LHCN-M2 (cell line): ENCODE measurements around the gene DGKB. TPM values are rescaled to one million over a fixed set of nuclear protein-coding genes. Genes with fewer than 3 reads are reported as not detected.

Experiments
- DNase-seq: peaks from one replicate; pipeline ENCODE4 v3.0.0-alpha.2; 2012; ENCODE audit warnings: low read depth
- total RNA-seq: library from RNA; depleted of rRNA; stranded (reverse); fragments of >200 nt; gene quantifications from 2 replicates; pipeline ENCODE4 v1.2.3, GENCODE V29; 2014

DGKB gene
- total RNA-seq, 1 experiment from 2014 or later, result 0.06 TPM

DNA sequence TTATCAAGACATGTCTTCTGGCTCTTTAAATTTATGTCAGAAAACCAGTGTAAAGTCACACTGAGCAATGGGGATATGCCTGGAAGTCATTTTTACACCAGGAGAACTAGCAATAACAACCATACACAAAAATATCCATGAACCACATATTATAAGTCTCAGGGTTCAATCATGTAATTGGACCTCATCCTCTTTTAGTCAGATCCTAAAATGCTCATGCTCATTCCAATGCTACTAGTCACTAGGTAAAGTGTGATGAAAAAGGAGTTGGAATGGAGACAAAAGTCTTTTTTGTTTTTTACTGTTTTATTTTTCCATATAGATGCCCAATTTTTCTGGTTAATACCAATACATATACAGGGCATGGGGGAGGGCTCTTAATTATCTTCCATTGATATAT, 306.1 kb downstream of the DGKB start:
- DNase-seq, result peak; percentile 71

- peak; percentile 71 for DNase-seq
These were observed 312.3 kb downstream of the DGKB start for GRCh38 chr7:14590206-14590605.

DNA sequence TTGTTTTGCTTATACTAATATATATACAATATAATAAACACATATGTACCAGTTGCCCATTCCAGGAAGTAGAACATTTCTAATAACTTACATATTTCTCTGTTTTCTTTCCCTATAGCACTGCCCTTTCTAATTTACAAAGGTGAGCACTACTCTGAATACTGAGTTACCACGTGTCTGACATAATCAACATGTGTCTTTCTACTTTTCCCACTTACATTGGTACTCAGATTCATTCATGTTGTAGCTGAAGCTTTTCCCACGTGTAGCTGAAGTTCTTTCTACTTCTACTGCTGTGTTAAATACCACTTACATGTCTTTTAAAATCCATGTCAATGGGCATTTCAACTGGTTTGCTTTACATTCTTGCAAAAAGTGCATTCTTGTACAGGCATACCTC, 317.3 kb downstream of the DGKB start:
- DNase-seq, result no peak

DNA sequence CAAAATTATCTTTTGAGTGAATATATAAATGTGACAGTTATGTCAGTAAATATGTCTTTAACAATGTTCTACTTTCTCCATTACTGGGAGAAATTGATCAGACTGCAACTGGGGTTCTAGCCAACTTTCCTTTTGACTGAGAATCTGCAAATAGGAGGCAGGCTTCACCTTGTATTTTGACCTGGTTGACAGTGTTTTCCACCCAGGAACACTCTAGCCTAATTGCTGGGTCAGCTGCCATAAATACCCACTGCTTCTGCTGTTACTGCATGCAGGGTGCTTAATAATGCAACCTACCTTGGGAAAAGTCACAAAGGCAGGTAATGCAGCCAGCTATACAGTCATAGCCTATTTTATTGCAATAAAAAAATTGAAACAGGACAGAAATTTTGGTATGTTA, 319.0 kb downstream of the DGKB start:
- DNase-seq, result no peak

DNA sequence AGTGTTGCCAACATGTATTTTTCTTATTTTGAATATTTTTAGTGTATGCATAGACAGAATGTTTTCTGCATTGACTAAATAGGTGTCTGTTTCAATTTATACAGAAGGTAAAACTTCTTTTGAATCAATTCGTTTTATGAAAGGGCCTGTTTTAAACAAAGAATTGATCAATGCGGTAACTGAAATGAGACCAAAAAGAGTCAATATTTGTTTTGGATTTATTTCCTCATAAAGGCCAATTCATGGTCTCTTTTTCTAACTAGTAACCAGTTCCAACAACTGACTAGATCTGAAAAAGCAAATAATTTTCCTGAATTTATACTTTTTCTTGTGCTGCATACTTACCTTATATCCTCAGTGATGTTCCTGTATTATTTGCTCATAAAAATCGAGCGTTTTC, 320.5 kb downstream of the DGKB start:
- DNase-seq, result no peak

- peak; percentile 5 for DNase-seq
These were observed 322.6 kb downstream of the DGKB start for GRCh38 chr7:14579971-14580370.

DNA sequence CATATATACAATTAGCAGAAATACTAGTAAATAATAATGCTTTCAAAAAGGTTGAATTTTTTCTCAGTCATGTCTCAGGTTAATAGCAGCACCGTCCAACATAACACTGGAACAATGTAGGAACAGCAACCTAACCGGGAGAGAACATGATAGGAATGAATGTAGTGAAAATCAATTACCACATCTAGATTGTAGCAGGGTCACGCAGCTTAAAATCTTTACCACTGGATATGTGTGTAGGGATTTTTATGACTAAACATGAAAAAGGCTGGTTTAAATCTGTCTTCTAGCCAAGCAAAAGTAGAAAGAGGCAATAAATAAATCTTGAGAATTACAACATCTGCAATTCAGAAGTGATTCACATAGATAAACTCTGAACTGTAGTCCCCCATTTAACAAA, 326.0 kb downstream of the DGKB start:
- DNase-seq, result no peak

DNA sequence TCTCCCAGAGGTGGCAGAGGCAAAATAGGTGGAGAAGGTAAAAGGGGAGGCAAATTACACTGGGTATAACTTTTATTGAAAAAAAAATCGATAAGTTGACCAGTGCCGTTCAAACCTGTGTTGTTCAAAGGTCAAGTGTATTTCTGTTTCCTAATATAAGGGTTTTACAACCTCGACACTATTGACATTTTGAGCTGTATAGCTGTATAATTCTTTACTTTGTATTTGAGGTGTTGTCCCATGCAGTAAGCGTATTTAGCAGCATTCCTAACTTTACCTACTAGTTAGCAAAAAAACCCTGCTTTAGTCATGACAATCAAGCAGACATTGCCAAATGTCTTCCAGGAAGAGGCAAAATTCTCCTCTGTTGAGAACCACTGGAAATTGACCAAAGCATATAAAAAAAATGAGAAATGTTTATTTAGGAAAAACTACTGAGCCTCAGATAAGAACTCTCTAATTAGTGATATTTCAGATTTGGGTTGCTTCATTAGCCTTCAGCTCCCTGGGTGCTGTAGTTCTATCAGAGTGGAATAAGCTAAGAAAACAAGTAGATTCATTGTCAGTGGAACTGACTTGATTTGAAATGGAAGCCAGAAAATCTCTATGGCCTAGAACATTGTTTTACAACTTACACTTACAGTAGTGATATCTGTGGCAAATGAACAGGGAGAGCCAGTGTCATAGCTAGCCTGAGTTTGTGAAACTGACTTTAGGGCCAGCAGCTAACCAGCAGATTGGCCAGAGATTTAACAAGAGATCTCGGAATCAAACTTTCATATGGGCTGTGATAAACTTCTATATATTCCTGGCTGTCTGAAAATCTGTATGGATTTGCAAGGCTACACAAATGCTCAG, 331.6 kb downstream of the DGKB start:
- no peak for DNase-seq

GRCh38 chr7:14552060-14552459, 350.5 kb downstream of the DGKB start:
- DNase-seq, result no peak

DNA sequence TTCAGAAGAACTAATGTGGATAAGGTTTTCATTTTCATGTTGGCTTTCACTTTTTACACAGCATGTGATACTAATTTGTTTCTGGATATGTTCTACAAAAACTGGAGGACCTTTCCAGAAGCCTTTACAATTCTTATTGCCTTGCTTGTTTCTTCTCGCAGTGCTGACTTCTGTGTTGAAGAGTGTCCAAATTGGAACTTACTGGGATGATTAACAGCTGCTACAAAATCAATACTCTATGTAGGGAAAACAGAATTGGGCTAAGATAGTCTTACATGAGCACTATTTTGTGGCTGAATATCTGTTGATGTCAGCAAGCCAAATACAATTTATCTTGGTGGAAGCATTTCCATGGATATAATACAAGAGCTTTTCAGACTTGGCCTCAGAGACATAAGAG, 351.2 kb downstream of the DGKB start:
- DNase-seq, result no peak

- no peak for DNase-seq
These were observed 359.9 kb downstream of the DGKB start for GRCh38 chr7:14542624-14543023.

DNA sequence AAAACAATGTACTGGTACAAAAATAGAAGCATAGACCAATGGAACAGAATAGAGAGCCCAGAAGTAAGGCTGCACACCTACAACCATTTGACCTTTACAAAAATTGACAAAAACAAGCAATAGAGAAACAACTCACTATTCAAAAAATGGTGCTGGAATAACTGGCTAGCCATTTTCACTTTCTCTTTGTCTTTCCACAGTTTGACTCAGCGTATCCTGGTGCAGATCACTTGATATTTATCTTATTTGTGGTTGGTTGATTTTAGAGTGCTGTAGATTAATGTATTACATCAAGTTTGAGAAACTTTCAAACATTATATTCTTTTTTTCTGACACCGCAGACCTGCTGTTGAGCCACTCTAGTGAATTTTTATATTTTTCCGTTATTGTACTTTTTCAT, 381.4 kb downstream of the DGKB start:
- DNase-seq, result peak; percentile 39

DNA sequence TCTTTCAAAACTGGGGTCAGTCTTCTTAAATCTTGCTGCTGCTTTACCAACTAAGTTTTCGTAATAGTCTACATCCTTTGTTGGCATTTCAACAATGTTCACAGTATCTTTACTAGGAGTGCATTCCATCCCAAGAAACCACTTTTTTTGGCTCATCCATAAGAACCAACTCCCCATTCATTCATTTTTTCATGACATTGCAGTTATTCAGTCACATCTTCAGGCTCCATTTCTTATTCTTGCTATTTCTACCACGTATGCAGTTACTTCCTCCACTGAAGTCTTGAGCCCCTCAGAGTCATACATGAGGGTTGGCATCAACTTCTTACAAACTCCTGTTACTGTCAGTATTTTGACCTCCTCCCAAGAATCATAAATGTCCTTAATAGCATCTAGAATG, 392.3 kb downstream of the DGKB start:
- DNase-seq, result no peak

GRCh38 chr7:14507617-14508016, 394.9 kb downstream of the DGKB start:
- peak; percentile 97 for DNase-seq

DNA sequence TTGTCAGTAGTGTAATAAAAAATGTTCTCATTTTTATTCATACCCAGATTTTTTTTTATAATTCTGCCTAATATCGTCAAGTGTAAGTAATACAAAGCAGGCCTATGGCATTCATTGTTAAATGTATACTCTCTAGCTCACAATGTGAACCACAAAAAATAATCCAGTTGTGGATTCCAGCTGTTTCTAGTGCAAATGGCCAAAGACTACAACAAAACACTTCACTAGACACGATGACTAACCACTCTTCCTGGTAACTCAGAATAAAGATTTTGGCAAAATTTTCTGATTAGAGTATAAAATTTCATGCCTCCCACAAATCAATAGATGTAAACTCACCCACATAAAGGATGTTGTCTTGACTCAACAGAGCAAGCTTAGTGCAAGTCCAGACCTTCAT, 396.6 kb downstream of the DGKB start:
- DNase-seq, result peak; percentile 11

DNA sequence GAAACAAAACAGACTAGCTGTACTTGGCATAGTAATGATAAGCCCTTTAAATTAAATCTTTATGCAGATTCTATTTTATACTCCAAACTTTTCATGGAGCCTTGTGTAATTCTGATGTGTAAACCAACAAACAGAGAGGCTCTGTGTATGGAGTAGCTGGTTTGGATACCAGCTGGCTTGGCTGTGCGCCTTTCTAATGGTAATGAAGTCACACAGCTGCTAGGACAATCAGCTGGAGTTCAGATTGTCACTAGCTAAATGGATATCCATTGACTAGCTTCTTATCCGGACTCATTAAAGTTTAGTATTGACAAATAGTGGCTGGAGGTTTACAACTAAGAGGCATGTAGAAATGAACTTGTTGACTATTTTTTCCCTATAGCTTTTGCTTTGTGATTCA, 398.4 kb downstream of the DGKB start:
- no peak for DNase-seq

GRCh38 chr7:14503623-14504022, 398.9 kb downstream of the DGKB start:
- no peak for DNase-seq

DNA sequence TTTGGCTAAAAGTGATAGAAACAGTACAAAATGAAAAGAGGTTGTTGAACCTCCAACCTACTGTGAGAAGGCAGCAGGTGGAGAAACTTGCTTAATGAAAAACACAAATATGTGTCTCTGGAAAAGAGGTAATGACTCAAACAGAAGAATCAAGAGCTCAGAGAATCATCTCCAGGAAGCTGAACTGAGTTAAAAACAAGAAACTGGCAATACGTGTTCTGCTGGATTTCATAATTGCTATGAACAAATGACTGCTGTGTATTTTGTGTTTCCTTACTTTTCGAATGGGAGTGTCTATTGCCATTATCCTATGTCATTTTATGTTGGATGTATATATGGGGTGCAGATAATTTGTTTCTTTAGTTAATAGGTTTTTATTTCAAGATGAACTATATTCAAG, 401.1 kb downstream of the DGKB start:
- no peak for DNase-seq

DNA sequence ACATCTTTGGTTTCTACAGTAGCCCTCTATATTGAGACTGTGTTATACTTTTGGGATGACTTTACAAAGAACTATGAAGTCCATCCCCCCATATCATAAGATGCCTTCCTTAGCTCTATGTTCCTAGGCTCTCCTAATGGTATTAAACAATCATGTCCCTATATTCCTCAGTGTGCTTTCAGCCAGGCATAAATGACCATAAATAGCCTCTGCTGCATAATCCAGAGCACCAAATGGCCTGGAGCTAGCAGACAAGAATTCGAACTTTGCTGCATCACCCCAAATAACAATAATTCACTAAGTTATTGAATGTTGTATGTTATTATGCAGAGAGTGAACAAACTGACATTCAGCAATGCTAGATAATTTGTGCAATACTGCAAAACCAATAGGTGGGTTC, 405.2 kb downstream of the DGKB start:
- DNase-seq, result no peak

DNA sequence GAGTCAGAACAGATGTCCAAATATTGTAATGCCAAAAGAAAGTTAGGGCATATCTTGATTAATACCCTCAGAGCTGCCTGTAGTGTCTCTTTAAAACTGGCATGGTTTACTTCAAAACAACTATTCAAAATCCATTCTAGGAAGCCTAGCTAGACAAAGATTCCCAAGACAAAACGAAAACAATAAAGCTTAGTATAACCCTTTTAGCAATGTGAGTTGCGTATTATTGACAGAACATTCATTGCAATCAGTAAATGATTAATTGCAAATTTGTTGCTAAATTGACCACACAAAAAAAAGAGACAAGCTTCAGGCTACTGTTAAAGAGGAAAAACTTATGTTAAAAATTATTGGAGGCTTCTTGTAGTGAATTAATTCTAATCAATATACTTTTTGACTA, 406.9 kb downstream of the DGKB start:
- no peak for DNase-seq

DNA sequence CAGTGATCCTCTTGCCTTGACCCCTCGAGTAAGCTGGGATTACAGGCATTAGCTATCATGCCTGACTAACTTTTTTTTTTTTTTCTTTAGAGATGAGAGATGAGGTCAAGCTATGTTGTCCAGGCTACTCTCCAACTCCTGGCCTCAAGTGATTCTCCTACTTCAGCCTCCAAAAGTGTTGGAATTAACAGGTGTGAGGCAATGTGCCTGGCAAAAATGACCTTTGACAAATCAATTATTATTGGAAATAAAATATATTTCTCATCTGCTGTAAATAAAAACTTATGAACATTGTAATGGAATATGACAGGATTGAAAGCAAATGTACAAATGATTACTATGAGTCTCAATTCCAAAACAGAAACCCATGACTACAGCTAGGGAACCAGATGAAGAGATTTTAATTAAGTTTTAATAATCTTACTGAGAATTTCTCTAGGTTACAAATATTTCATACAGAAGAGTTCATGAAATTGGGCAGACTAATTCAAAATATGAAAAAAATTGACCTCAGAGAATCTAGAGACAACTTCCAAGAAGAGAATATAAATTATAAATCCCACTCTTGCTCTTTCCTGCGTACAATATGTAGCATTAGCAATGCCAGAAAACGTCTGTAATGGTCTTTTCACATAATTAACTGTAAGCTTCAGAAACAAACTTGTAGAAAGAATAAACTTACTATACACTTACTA, 414.7 kb downstream of the DGKB start:
- DNase-seq, result no peak

- DNase-seq, result peak; percentile 7
These were observed 418.9 kb downstream of the DGKB start for GRCh38 chr7:14483663-14484062.

GRCh38 chr7:14480281-14480680, 422.3 kb downstream of the DGKB start:
- DNase-seq, result no peak
